ENCODE measurements around the gene KIFBP. TPM values are rescaled to one million over a fixed set of nuclear protein-coding genes. Genes with fewer than 3 reads are reported as not detected.
A peak's percentile ranks its signal among the peaks of the same experiment; 100 is the strongest.

Gene KIFBP
- total RNA-seq, 3 donors from 2014 or later (not counting 1 experiment from before 2014, with no cell fraction given) = 3.5 to 4.4 (median 4.0) TPM

DNA sequence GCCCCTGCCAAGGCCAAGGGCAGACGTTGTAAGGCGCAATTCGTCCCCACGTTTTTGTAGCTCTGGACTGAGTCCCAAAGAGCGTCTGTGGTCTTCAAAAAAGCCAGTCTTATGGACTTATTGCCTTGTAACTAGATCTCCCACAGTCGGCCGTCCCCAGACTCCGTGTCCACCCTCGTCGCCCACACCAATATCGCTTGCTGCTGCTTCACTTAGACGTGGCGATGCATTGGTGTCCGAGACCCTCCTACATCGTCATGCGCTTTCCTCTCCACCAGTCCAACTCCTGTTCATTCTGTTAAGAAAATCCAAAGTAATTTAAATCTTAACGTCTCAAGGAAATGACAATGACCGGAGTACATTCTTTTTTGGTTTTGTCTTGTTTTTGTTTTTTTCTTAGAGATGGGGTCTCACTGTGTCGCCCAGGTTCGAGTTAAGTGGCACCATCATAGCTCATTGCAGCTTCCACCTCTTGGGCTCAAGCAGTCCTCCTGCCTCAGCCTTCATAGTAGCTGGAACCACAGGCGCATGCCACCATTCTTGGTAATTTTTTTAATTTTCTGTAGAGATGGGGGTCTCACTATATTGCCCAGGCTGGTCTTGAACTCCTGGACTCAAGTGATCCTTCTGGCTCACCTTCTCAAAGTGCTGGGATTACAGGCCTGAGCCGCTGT, 851 bp downstream of the KIFBP start:
- TF ChIP-seq, protein P1, sequence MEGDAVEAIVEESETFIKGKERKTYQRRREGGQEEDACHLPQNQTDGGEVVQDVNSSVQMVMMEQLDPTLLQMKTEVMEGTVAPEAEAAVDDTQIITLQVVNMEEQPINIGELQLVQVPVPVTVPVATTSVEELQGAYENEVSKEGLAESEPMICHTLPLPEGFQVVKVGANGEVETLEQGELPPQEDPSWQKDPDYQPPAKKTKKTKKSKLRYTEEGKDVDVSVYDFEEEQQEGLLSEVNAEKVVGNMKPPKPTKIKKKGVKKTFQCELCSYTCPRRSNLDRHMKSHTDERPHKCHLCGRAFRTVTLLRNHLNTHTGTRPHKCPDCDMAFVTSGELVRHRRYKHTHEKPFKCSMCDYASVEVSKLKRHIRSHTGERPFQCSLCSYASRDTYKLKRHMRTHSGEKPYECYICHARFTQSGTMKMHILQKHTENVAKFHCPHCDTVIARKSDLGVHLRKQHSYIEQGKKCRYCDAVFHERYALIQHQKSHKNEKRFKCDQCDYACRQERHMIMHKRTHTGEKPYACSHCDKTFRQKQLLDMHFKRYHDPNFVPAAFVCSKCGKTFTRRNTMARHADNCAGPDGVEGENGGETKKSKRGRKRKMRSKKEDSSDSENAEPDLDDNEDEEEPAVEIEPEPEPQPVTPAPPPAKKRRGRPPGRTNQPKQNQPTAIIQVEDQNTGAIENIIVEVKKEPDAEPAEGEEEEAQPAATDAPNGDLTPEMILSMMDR (IDR thresholded peaks at IDR 0.05) = no peak
- H3K27me3 Mint-ChIP-seq (ENCODE audit: low read depth in 2 of 2) = no peaks in the 10 kb centered on the region
- 31% methylated on average over 22 of the region's 22 CpGs for WGBS (ENCODE audit: insufficient coverage)
- peaks cover 43 to 45% of the 10 kb centered on the region in 2 donors for H3K4me1 Mint-ChIP-seq
- H3K9me3 ChIP-seq (ENCODE audit: control insufficient read depth, insufficient read depth, low read length) = no peaks in the 10 kb centered on the region
- no peaks in the 10 kb centered on the region for H3K9me3 Mint-ChIP-seq
- DNase-seq (peak in 1 of 2 donors; percentile 19), ATAC-seq (no peak)
- peak overlapping the region; percentile 99 for H3K4me3 Mint-ChIP-seq
- H3K36me3 ChIP-seq (ENCODE audit: control insufficient read depth, insufficient read depth, low read length) = peaks cover under 1% of the 10 kb centered on the region
- intact Hi-C loops (cut with micrococcal nuclease) = loop anchor here (5.0 kb wide), 1 partner anchor 403 kb away; no protein-coding TSS in a partner anchor
- H3K4me3 ChIP-seq (ENCODE audit: low read length) = peak overlapping the region; percentile 69
- no peaks in the 10 kb centered on the region for H3K36me3 Mint-ChIP-seq
- peaks cover 20% of the 10 kb centered on the region for H3K4me1 ChIP-seq (ENCODE audit: control insufficient read depth, insufficient read depth, low read length)
- no peaks in the 10 kb centered on the region for H3K27me3 ChIP-seq (ENCODE audit: control insufficient read depth, insufficient read depth, low read length)
- H3K27ac ChIP-seq (ENCODE audit: low read length) = peak overlapping the region; percentile 56
- peak overlapping the region; percentile 84 to 96 for H3K27ac Mint-ChIP-seq

DNA sequence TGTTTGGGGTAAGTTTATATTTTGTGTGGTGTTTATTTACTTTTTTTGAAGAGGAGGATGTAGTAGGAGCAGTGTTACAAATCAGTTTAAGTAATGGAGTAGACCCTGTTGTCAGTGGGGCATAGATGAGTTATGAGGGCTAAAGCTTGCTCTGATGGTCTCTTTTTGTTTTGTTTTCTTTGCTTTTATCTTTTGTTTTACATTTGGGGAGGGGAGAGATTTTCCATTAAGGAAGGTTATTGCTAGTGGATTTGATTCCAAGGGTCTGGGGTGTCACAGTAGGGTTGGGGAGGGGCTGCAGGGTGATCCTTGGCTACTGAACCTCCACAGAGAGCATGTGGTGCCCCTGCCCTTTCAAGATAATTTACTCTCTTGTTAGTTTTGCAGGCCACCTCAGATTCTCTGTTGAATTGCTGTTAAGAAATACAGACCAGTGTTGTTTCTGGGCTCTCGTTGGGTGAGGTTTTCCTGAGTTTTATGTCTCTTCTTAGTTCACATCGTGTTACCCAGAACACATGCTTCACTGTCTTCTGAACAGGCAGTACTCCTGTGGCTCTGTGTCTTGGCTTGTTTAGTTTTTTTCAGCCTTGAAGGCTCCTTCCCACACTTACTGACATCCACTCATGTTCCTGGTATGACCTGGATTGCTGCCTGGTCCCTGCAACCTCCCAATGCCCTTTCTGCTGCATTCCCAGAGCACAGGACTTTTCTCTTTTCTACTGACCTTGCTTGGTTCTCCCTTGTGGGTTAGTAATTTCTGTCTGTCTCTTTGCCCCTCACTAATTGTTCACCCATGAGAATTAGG, 4.2 kb downstream of the KIFBP start:
- no peaks in the 10 kb centered on the region for H3K9me3 ChIP-seq (ENCODE audit: control insufficient read depth, insufficient read depth, low read length)
- H3K27ac ChIP-seq (ENCODE audit: low read length) = no peak overlapping the region
- H3K36me3 ChIP-seq (ENCODE audit: control insufficient read depth, insufficient read depth, low read length) = no peaks in the 10 kb centered on the region
- Mint-ChIP-seq H3K9me3 (no peaks in the 10 kb centered on the region), H3K4me3 (no peak overlapping the region), H3K4me1 (peaks cover 52 to 55% of the 10 kb centered on the region in 2 donors), H3K36me3 (no peaks in the 10 kb centered on the region), H3K27me3 (ENCODE audit: low read depth in 2 of 2) (no peaks in the 10 kb centered on the region), H3K27ac (peak overlapping the region in 1 of 2 donors; percentile 4)
- H3K4me3 ChIP-seq (ENCODE audit: low read length) = no peak overlapping the region
- peaks cover 20% of the 10 kb centered on the region for H3K4me1 ChIP-seq (ENCODE audit: control insufficient read depth, insufficient read depth, low read length)
- ATAC-seq (no peak), DNase-seq (no peak)
- intact Hi-C loops (cut with micrococcal nuclease) = no loop called here
- H3K27me3 ChIP-seq (ENCODE audit: control insufficient read depth, insufficient read depth, low read length) = no peaks in the 10 kb centered on the region
- 68% methylated on average over 2 of the region's 2 CpGs for whole genome bisulfite sequencing (ENCODE audit: insufficient coverage)
- TF ChIP-seq, protein P1 (IDR thresholded peaks at IDR 0.05) = no peak

DNA sequence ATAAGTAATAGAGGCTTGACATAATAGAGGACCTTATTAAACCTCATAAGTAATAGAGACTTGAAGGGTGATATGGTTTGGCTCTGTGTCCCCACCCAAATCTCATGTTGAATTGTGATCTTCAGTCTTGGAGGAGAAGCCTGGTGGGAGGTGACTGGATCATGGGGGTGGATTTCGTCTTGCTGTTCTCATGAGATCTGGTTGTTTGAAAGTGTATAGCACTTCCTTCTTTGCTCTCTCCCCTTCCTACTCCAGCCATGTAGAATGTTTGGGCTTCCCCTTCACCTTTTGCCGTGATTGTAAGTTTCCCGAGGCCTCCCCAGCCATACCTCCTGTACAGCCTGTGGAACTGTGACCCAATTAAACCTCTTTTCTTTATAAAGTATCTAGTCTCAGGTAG, 8.6 kb downstream of the KIFBP start:
- no peaks in the 10 kb centered on the region for H3K9me3 Mint-ChIP-seq
- ATAC-seq = no peak
- TF ChIP-seq, protein P1 (IDR thresholded peaks at IDR 0.05) = no peak
- Histone ChIP-seq H3K27me3 (ENCODE audit: control insufficient read depth, insufficient read depth, low read length) (no peaks in the 10 kb centered on the region), H3K36me3 (ENCODE audit: control insufficient read depth, insufficient read depth, low read length) (peaks cover 11% of the 10 kb centered on the region), H3K4me3 (ENCODE audit: low read length) (no peak overlapping the region), H3K27ac (ENCODE audit: low read length) (no peak overlapping the region), H3K4me1 (ENCODE audit: control insufficient read depth, insufficient read depth, low read length) (no peaks in the 10 kb centered on the region), H3K9me3 (ENCODE audit: control insufficient read depth, insufficient read depth, low read length) (no peaks in the 10 kb centered on the region)
- no peaks in the 10 kb centered on the region for H3K27me3 Mint-ChIP-seq (ENCODE audit: low read depth in 2 of 2)
- H3K36me3 Mint-ChIP-seq = no peaks in the 10 kb centered on the region
- no peak for DNase-seq
- no peak overlapping the region for H3K27ac Mint-ChIP-seq
- intact Hi-C loops (cut with micrococcal nuclease) = no loop called here
- H3K4me3 Mint-ChIP-seq = no peak overlapping the region
- peaks cover 21 to 22% of the 10 kb centered on the region in 2 donors for H3K4me1 Mint-ChIP-seq
- WGBS (ENCODE audit: insufficient coverage) = 100% methylated on average over 2 of the region's 3 CpGs
